ENCODE measurements around the gene APBB1IP. TPM values are rescaled to one million over a fixed set of nuclear protein-coding genes. Genes with fewer than 3 reads are reported as not detected.

APBB1IP gene
- total and polyA plus RNA-seq, 2 donors (not counting 3 experiments of a cell fraction or from before 2014, with no cell fraction given), result not detected

- Histone ChIP-seq H2AFZ (ENCODE audit: low read depth, low read length) (no peak overlapping the region), H3K4me2 (ENCODE audit: insufficient read depth, low read length) (no peak overlapping the region), H3K9me1 (replicated peaks; ENCODE audit: control insufficient read depth, extremely low read depth, insufficient read depth, low read length) (no peaks in the 10 kb centered on the region), H3K27ac (ENCODE audit: insufficient read depth, low read depth, low read length) (no peak overlapping the region), H3K4me1 (ENCODE audit: control insufficient read depth, extremely low read depth, insufficient read depth, low read length) (no peaks in the 10 kb centered on the region), H3K36me3 (ENCODE audit: control insufficient read depth in 2 of 2, extremely low read depth in 1 of 2, insufficient read depth in 2 of 2, low read length in 2 of 2) (no peaks in the 10 kb centered on the region), H3K9ac (replicated peaks; ENCODE audit: extremely low read depth, insufficient read depth, low read length) (no peak overlapping the region), H3K79me2 (ENCODE audit: control insufficient read depth, insufficient read depth, low read length) (no peaks in the 10 kb centered on the region), H3K4me3 (replicated peaks in 1 of 3; ENCODE audit: insufficient read depth in 1 of 3, low read depth in 1 of 3, low read length in 3 of 3) (no peak overlapping the region), H3K27me3 (ENCODE audit: control insufficient read depth in 2 of 2, insufficient read depth in 2 of 2, low read length in 2 of 2) (no peaks in the 10 kb centered on the region), H3K9me3 (replicated peaks; ENCODE audit: control insufficient read depth, insufficient read depth, low read length) (peaks cover 2% of the 10 kb centered on the region), H4K20me1 (replicated peaks; ENCODE audit: control insufficient read depth, extremely low read depth, insufficient read depth, low read length) (no peaks in the 10 kb centered on the region)
- dilution Hi-C loops (cut with MboI; ENCODE audit: extremely low pct_ligation_motif_present, low sequenced_read_pairs) (no loop called here), intact Hi-C loops (cut with micrococcal nuclease) (no loop called here)
- FAIRE-seq (no peak), DNase-seq (ENCODE audit: low read depth, low spot score) (no peak)
- TF ChIP-seq MYC (IDR thresholded peaks at IDR 0.05; ENCODE audit: low read depth, low read length) (no peak), MAX (IDR thresholded peaks at IDR 0.05; ENCODE audit: insufficient read depth, insufficient read length) (no peak), POLR2AphosphoS5 (IDR thresholded peaks at IDR 0.05; ENCODE audit: insufficient read depth, low read depth, low read length) (no peak), FOS (IDR thresholded peaks at IDR 0.05; ENCODE audit: borderline replicate concordance, insufficient read depth, low read length) (no peak), JUN (IDR thresholded peaks at IDR 0.05; ENCODE audit: borderline replicate concordance, insufficient read depth, insufficient read length, low read depth) (no peak), POLR2A (IDR thresholded peaks at IDR 0.05; ENCODE audit: low read depth, low read length) (no peak), CTCF (IDR thresholded peaks at IDR 0.05; ENCODE audit: extremely low read depth in 1 of 2, insufficient read depth in 1 of 2, low read depth in 1 of 2, low read length in 2 of 2) (no peak), GATA2 (IDR thresholded peaks at IDR 0.05; ENCODE audit: insufficient read depth, insufficient read length, low read depth, low read length) (no peak), EZH2 (IDR thresholded peaks at IDR 0.05; ENCODE audit: borderline replicate concordance, low read depth, low read length, severe bottlenecking) (no peak)
- ChIA-PET CTCF (no interaction called here), POLR2A (no interaction called here)
- no TSS peak for BruUV-seq (replicated peaks)
These were observed 68.6 kb downstream of the APBB1IP start for GRCh38 chr10:26506736-26507135.
